Tibial nerve (tissue), 4 donors: ENCODE measurements around the gene AGO3.

Experiments
- EP300 ChIP-seq, 2 donors: sonication (generic); formaldehyde crosslinking; IDR thresholded peaks; one replicate each; pipeline ENCODE4 v1.6.1; 2017; ENCODE audit warnings: antibody characterized with exemption in 2 of 2, mild to moderate bottlenecking in 1 of 2
- POLR2A ChIP-seq, 2 donors: fragments of 450-650 bp; IDR thresholded peaks; one replicate each; pipeline ENCODE4 v1.6.1; 2017; ENCODE audit warnings: antibody characterized with exemption in 2 of 2, mild to moderate bottlenecking in 2 of 2, moderate library complexity in 2 of 2
- TF ChIP-seq, protein P1 (sequence below), 5 experiments: fragments of 200-600 bp in 3 of 5; fragments of 450-650 bp in 2 of 5; sonication (generic) in 3 of 5; IDR thresholded peaks; one replicate each; pipeline ENCODE4 v1.5.1; 2016 to 2019; ENCODE audit warnings: antibody characterized with exemption in 5 of 5, mild to moderate bottlenecking in 3 of 5, moderate library complexity in 2 of 5

DNA sequence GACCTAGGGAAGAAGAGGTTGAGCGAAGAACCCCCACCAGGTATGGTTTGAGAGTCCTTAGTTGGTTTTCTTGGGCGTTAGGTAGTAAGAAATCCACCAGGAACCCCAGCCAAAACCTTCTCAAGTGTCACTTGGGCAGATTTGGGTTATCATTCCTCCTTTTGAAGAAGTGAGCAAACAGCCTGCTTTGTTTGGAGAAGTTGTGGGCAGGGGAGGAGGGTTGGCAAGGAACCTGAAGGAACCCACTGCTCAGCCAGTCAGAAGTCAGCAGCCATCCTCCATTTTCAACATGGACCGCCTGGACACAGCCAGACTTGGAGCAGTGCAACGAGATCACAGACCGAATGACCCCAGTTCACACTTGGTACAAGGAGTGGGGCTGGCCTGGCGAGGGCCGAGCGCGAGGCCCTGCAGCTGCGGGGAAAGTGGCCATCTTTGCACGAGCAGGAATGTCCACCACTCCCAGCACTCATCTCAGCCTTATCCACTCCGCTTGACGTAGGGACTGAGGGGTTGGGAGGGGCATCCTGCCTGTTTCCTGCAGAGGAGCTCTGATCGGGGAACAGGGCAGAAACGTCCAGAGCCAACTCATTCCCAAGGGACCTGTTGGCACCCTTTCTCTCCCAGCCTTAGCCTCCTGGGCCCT is 165.0 kb downstream of the AGO3 start:
- TF ChIP-seq, protein P1, sequence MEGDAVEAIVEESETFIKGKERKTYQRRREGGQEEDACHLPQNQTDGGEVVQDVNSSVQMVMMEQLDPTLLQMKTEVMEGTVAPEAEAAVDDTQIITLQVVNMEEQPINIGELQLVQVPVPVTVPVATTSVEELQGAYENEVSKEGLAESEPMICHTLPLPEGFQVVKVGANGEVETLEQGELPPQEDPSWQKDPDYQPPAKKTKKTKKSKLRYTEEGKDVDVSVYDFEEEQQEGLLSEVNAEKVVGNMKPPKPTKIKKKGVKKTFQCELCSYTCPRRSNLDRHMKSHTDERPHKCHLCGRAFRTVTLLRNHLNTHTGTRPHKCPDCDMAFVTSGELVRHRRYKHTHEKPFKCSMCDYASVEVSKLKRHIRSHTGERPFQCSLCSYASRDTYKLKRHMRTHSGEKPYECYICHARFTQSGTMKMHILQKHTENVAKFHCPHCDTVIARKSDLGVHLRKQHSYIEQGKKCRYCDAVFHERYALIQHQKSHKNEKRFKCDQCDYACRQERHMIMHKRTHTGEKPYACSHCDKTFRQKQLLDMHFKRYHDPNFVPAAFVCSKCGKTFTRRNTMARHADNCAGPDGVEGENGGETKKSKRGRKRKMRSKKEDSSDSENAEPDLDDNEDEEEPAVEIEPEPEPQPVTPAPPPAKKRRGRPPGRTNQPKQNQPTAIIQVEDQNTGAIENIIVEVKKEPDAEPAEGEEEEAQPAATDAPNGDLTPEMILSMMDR (IDR thresholded peaks at IDR 0.05) = no peak
- TF ChIP-seq EP300 (IDR thresholded peaks at IDR 0.05) (no peak), POLR2A (IDR thresholded peaks at IDR 0.05) (no peak)
